Esophagus squamous epithelium (tissue), 5 donors: Measurements from ENCODE around the gene NPR1. TPM values are rescaled to one million over a fixed set of nuclear protein-coding genes. Genes with fewer than 3 reads are reported as not detected.

ENCODE experiments used
- DNase-seq: peaks from one replicate; lab custom pipeline; 2025; lab: John Stamatoyannopoulos, UW
- H3K27ac ChIP-seq, 4 donors: fragments of 200-600 bp; sonication (generic); one replicate each; pipeline ENCODE4 v1.5.1; 2016 to 2019; ENCODE audit warnings: mild to moderate bottlenecking in 1 of 4
- H3K27me3 ChIP-seq, 4 donors: fragments of 200-600 bp; sonication (generic); 1 replicate in 3 of 4; 2 replicates in 1 of 4; pipeline versions ENCODE4 v1.5.1 to v1.6.0; 2017 to 2021; ENCODE audit warnings: antibody characterized with exemption in 1 of 4
- H3K36me3 ChIP-seq, 3 donors: fragments of 200-600 bp; sonication (generic); one replicate each; pipeline ENCODE4 v1.5.1; 2016 to 2019
- H3K4me1 ChIP-seq, 3 donors: fragments of 200-600 bp; sonication (generic); one replicate each; pipeline ENCODE4 v1.5.1; 2017 to 2019
- H3K4me3 ChIP-seq, 4 donors: fragments of 200-600 bp; sonication (generic); 1 replicate in 3 of 4; 2 replicates in 1 of 4; pipeline ENCODE4 v1.5.1; 2016 to 2019; ENCODE audit warnings: mild to moderate bottlenecking in 2 of 4, moderate library complexity in 1 of 4
- H3K9me3 ChIP-seq, 3 donors: fragments of 200-600 bp; sonication (generic); one replicate each; pipeline ENCODE4 v1.5.1; 2016 to 2019
- CTCF ChIP-seq, 6 experiments: fragments of 450-650 bp in 4 of 6; fragments of 200-600 bp in 2 of 6; sonication (generic) in 2 of 6; IDR thresholded peaks; one replicate each; pipeline ENCODE4 v1.5.1; 2016 to 2019; ENCODE audit warnings: antibody characterized with exemption in 6 of 6, mild to moderate bottlenecking in 4 of 6, moderate library complexity in 4 of 6
- POLR2A ChIP-seq, 4 donors: fragments of 450-650 bp; IDR thresholded peaks; one replicate each; pipeline ENCODE4 v1.6.1; 2017; ENCODE audit warnings: antibody characterized with exemption in 4 of 4, mild to moderate bottlenecking in 4 of 4, moderate library complexity in 3 of 4
- WGBS, 2 donors: methylation state at CpG; one replicate each; pipeline ENCODE4 v1.1.5; 2018; 5-methylcytosine and 5-hydroxymethylcytosine counted together
- intact Hi-C: fragments of 100-400 bp; cut with DNase I; formaldehyde crosslinking; loops from one replicate; pipeline ENCODE4 v1.15.0; 2022
- total RNA-seq, 4 donors: library from RNA; depleted of rRNA; stranded (reverse); fragments of >200 nt; gene quantifications; one replicate each; pipeline ENCODE4 v1.1.0, GENCODE V29; 2016
- donor health status: DM: yes; HTN: yes; CAD: no.

The NPR1 gene
- total RNA-seq, 4 donors from 2014 or later: 1.8 to 15.6 (median 6.4) TPM

GRCh38 chr1:153685544-153686340, 7.3 kb downstream of the NPR1 start:
- 70 to 71% methylated on average over 11 of the region's 11 CpGs for WGBS, 2 donors
- H3K9me3 ChIP-seq: no peaks in the 10 kb centered on the region
- intact Hi-C loops: no loop called here
- DNase-seq: no peak
- H3K27me3 ChIP-seq: peaks cover 0 to 10% (median 0%) of the 10 kb centered on the region in 4 donors
- peaks cover 0 to 5% (median 0%) of the 10 kb centered on the region in 3 donors for H3K4me1 ChIP-seq
- no peak overlapping the region for H3K27ac ChIP-seq
- no peak overlapping the region for H3K4me3 ChIP-seq
- H3K36me3 ChIP-seq: peaks cover 0 to 15% (median 0%) of the 10 kb centered on the region in 3 donors
- TF ChIP-seq POLR2A (IDR thresholded peaks at IDR 0.05) (no peak), CTCF (IDR thresholded peaks at IDR 0.05) (no peak)

- Histone ChIP-seq H3K4me3 (no peak overlapping the region), H3K27me3 (no peaks in the 10 kb centered on the region), H3K9me3 (no peaks in the 10 kb centered on the region), H3K4me1 (peaks cover 0 to 5% (median 0%) of the 10 kb centered on the region in 3 donors), H3K36me3 (peaks cover 0 to 11% (median 0%) of the 10 kb centered on the region in 3 donors), H3K27ac (no peak overlapping the region)
- TF ChIP-seq CTCF (IDR thresholded peaks at IDR 0.05) (no peak), POLR2A (IDR thresholded peaks at IDR 0.05) (no peak)
- no peak for DNase-seq
- 76 to 87% methylated on average over 6 to 12 of the region's 16 CpGs for WGBS, 2 donors
- intact Hi-C loops: no loop called here
These were observed 9.0 kb downstream of the NPR1 start for GRCh38 chr1:153687346-153688125.

GRCh38 chr1:153688276-153688675, 9.8 kb downstream of the NPR1 start:
- Histone ChIP-seq H3K9me3 (no peaks in the 10 kb centered on the region), H3K27me3 (no peaks in the 10 kb centered on the region), H3K4me1 (peaks cover 0 to 5% (median 0%) of the 10 kb centered on the region in 3 donors), H3K4me3 (no peak overlapping the region), H3K27ac (no peak overlapping the region), H3K36me3 (peaks cover 0 to 9% (median 0%) of the 10 kb centered on the region in 3 donors)
- intact Hi-C loops: no loop called here
- 82 to 87% methylated on average over 7 of the region's 7 CpGs for WGBS, 2 donors
- no peak for DNase-seq
- no peak for TF ChIP-seq CTCF (IDR thresholded peaks at IDR 0.05)
- no peak for TF ChIP-seq POLR2A (IDR thresholded peaks at IDR 0.05)

GRCh38 chr1:153688736-153689328, 10.3 kb downstream of the NPR1 start:
- TF ChIP-seq CTCF (IDR thresholded peaks at IDR 0.05) (no peak), POLR2A (IDR thresholded peaks at IDR 0.05) (no peak)
- intact Hi-C loops: no loop called here

More at GRCh38 chr1:153688736-153689328, 10.3 kb downstream of the NPR1 start:
- 85 to 87% methylated on average over 9 to 12 of the region's 18 CpGs for WGBS, 2 donors
- no peak overlapping the region for H3K27ac ChIP-seq
- no peaks in the 10 kb centered on the region for H3K9me3 ChIP-seq
- peaks cover 0 to 5% (median 0%) of the 10 kb centered on the region in 3 donors for H3K4me1 ChIP-seq
- DNase-seq: no peak
- peaks cover 0 to 9% (median 0%) of the 10 kb centered on the region in 3 donors for H3K36me3 ChIP-seq
- H3K4me3 ChIP-seq: no peak overlapping the region
- H3K27me3 ChIP-seq: no peaks in the 10 kb centered on the region
